Omental fat pad (tissue), 4 donors: ENCODE measurements around the gene ABHD3. TPM values are rescaled to one million over a fixed set of nuclear protein-coding genes. Genes with fewer than 3 reads are reported as not detected.

Experiments used
- ATAC-seq: fragments of 150-250 bp; one replicate; pipeline ENCODE4 v1.9.1; 2016; ENCODE audit warnings: mild to moderate bottlenecking, moderate library complexity; ENCODE audit not compliant: low FRiP score
- DNase-seq: peaks from one replicate; pipeline ENCODE4 v3.0.0-alpha.2; 2019; ENCODE audit warnings: low spot score
- total RNA-seq, 4 donors: library from RNA; depleted of rRNA; stranded (reverse); fragments of >200 nt; gene quantifications; one replicate each; pipeline ENCODE4 v1.1.0, GENCODE V29; 2016
- TF ChIP-seq, protein P1 (sequence below), 3 donors: fragments of 450-650 bp; IDR thresholded peaks; one replicate each; pipeline ENCODE4 v1.5.1; 2016 to 2017; ENCODE audit warnings: antibody characterized with exemption in 3 of 3, mild to moderate bottlenecking in 3 of 3, moderate library complexity in 2 of 3

ABHD3 gene
- total RNA-seq, 4 donors from 2014 or later = 9.6 to 26.8 (median 14.5) TPM

GRCh38 chr18:21664069-21664468, 40.5 kb downstream of the ABHD3 start:
- ATAC-seq (no peak), DNase-seq (no peak)
- TF ChIP-seq, protein P1, sequence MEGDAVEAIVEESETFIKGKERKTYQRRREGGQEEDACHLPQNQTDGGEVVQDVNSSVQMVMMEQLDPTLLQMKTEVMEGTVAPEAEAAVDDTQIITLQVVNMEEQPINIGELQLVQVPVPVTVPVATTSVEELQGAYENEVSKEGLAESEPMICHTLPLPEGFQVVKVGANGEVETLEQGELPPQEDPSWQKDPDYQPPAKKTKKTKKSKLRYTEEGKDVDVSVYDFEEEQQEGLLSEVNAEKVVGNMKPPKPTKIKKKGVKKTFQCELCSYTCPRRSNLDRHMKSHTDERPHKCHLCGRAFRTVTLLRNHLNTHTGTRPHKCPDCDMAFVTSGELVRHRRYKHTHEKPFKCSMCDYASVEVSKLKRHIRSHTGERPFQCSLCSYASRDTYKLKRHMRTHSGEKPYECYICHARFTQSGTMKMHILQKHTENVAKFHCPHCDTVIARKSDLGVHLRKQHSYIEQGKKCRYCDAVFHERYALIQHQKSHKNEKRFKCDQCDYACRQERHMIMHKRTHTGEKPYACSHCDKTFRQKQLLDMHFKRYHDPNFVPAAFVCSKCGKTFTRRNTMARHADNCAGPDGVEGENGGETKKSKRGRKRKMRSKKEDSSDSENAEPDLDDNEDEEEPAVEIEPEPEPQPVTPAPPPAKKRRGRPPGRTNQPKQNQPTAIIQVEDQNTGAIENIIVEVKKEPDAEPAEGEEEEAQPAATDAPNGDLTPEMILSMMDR (IDR thresholded peaks at IDR 0.05) = no peak

- TF ChIP-seq, protein P1 (IDR thresholded peaks at IDR 0.05) = no peak
- ATAC-seq (no peak), DNase-seq (no peak)
These were observed 41.0 kb downstream of the ABHD3 start for GRCh38 chr18:21663578-21663977.

GRCh38 chr18:21662581-21662980, 42.0 kb downstream of the ABHD3 start:
- DNase-seq (no peak), ATAC-seq (no peak)
- TF ChIP-seq, protein P1 (IDR thresholded peaks at IDR 0.05) = no peak

- no peak for DNase-seq
- no peak for ATAC-seq
- TF ChIP-seq, protein P1 (IDR thresholded peaks at IDR 0.05) = no peak
These were observed 44.5 kb downstream of the ABHD3 start for GRCh38 chr18:21660078-21660477.

- TF ChIP-seq, protein P1 (IDR thresholded peaks at IDR 0.05) = no peak
- ATAC-seq (no peak), DNase-seq (no peak)
These were observed 48.2 kb downstream of the ABHD3 start for GRCh38 chr18:21656402-21656801.

GRCh38 chr18:21653361-21653760, 51.2 kb downstream of the ABHD3 start:
- ATAC-seq (no peak), DNase-seq (no peak)
- TF ChIP-seq, protein P1 (IDR thresholded peaks at IDR 0.05) = no peak

DNA sequence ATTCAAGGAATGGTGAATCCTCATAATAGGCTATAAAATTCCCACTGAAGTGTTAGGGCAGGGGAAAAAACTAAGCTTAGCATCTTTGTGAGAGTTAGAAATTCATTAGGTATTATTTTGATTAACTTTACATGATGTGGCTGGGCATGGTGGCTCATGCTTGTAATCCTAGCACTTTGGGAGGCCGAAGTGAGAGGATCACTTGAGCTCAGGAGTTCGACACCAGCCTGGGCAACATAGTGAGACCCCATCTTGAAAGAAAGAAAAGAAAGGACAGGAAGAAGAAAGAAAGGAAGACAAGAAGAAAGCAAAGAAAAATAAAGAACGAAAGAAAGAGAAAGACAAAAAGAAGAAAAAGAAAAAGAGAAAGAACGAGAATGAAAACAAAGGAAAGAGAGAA, 52.5 kb downstream of the ABHD3 start:
- no peak for DNase-seq
- no peak for ATAC-seq
- TF ChIP-seq, protein P1 (IDR thresholded peaks at IDR 0.05) = no peak
